ENCODE measurements around the gene RAET1G. TPM values are rescaled to one million over a fixed set of nuclear protein-coding genes. Genes with fewer than 3 reads are reported as not detected.
"Not testable (repeated sequence)": the region's sequence is repeated elsewhere in the genome, so short reads cannot be mapped to it uniquely, and the experiment has no call there.

The RAET1G gene
- total RNA-seq, 1 experiment from 2014 or later: 0.45 TPM

GRCh38 chr6:149909701-149910470 is 13.0 kb downstream of the RAET1G start:
- no peaks in the 10 kb centered on the region for H3K4me1 ChIP-seq (ENCODE audit: insufficient read depth, low read length, poor library complexity, severe bottlenecking)
- ChIA-PET CTCF (no interaction called here), POLR2A (ENCODE audit: low non-redundant PET) (no interaction called here)
- intact Hi-C loops (cut with micrococcal nuclease; ENCODE audit: unreplicated experiment): no loop called here
- no peaks in the 10 kb centered on the region for H3K9me3 ChIP-seq (ENCODE audit: low read depth, low read length, poor library complexity, severe bottlenecking)
- no peak overlapping the region for H3K4me3 ChIP-seq (ENCODE audit: low read depth, low read length, poor library complexity, severe bottlenecking)
- DNase-seq (ENCODE audit: low spot score): no peak
- TF ChIP-seq EZH2 (IDR thresholded peaks at IDR 0.05; ENCODE audit: borderline replicate concordance, low read depth, low read length, poor library complexity, severe bottlenecking) (no peak), CTCF (conservative IDR thresholded peaks at IDR 0.05; ENCODE audit: low read depth, low read length) (no peak)
- H3K27ac ChIP-seq (ENCODE audit: low read depth, low read length, poor library complexity, severe bottlenecking): no peak overlapping the region
- H3K36me3 ChIP-seq (ENCODE audit: insufficient read depth, low read length, poor library complexity, severe bottlenecking): no peaks in the 10 kb centered on the region
- H3K27me3 ChIP-seq (replicated peaks; ENCODE audit: insufficient read depth, low read depth, low read length, poor library complexity): no peaks in the 10 kb centered on the region
- no TSS peak for BruUV-seq (replicated peaks)

GRCh38 chr6:149908480-149908879 is 14.4 kb downstream of the RAET1G start:
- CTCF ChIA-PET; POLR2A ChIA-PET (ENCODE audit: low non-redundant PET); BruUV-seq (replicated peaks); DNase-seq (ENCODE audit: low spot score); H3K4me1 ChIP-seq (ENCODE audit: insufficient read depth, low read length, poor library complexity, severe bottlenecking); intact Hi-C loops (cut with micrococcal nuclease; ENCODE audit: unreplicated experiment); H3K27ac ChIP-seq (ENCODE audit: low read depth, low read length, poor library complexity, severe bottlenecking); H3K9me3 ChIP-seq (ENCODE audit: low read depth, low read length, poor library complexity, severe bottlenecking); H3K27me3 ChIP-seq (replicated peaks; ENCODE audit: insufficient read depth, low read depth, low read length, poor library complexity); H3K36me3 ChIP-seq (ENCODE audit: insufficient read depth, low read length, poor library complexity, severe bottlenecking); H3K4me3 ChIP-seq (ENCODE audit: low read depth, low read length, poor library complexity, severe bottlenecking): not testable (repeated sequence)

- BruUV-seq (replicated peaks): no TSS peak
- Histone ChIP-seq H3K36me3 (ENCODE audit: insufficient read depth, low read length, poor library complexity, severe bottlenecking) (no peaks in the 10 kb centered on the region), H3K4me1 (ENCODE audit: insufficient read depth, low read length, poor library complexity, severe bottlenecking) (no peaks in the 10 kb centered on the region), H3K9me3 (ENCODE audit: low read depth, low read length, poor library complexity, severe bottlenecking) (no peaks in the 10 kb centered on the region), H3K4me3 (ENCODE audit: low read depth, low read length, poor library complexity, severe bottlenecking) (no peak overlapping the region), H3K27me3 (replicated peaks; ENCODE audit: insufficient read depth, low read depth, low read length, poor library complexity) (no peaks in the 10 kb centered on the region), H3K27ac (ENCODE audit: low read depth, low read length, poor library complexity, severe bottlenecking) (no peak overlapping the region)
- CTCF ChIA-PET: interaction anchor here (0.6 kb wide), 1 partner anchor 175 kb away, joined by 4 read pairs; no protein-coding TSS in a partner anchor
- TF ChIP-seq CTCF (conservative IDR thresholded peaks at IDR 0.05; ENCODE audit: low read depth, low read length): no peak
- TF ChIP-seq EZH2 (IDR thresholded peaks at IDR 0.05; ENCODE audit: borderline replicate concordance, low read depth, low read length, poor library complexity, severe bottlenecking): no peak
- DNase-seq (ENCODE audit: low spot score): no peak
- intact Hi-C loops (cut with micrococcal nuclease; ENCODE audit: unreplicated experiment): no loop called here
- POLR2A ChIA-PET (ENCODE audit: low non-redundant PET): interaction anchor here (0.7 kb wide), 1 partner anchor 11 kb away, joined by 4 read pairs; no protein-coding TSS in a partner anchor
Measured at GRCh38 chr6:149907317-149907716, 15.6 kb downstream of the RAET1G start.

GRCh38 chr6:149906405-149906804 is 16.5 kb downstream of the RAET1G start:
- TF ChIP-seq CTCF (conservative IDR thresholded peaks at IDR 0.05; ENCODE audit: low read depth, low read length) (no peak), EZH2 (IDR thresholded peaks at IDR 0.05; ENCODE audit: borderline replicate concordance, low read depth, low read length, poor library complexity, severe bottlenecking) (no peak)
- Histone ChIP-seq H3K9me3 (ENCODE audit: low read depth, low read length, poor library complexity, severe bottlenecking) (no peaks in the 10 kb centered on the region), H3K36me3 (ENCODE audit: insufficient read depth, low read length, poor library complexity, severe bottlenecking) (no peaks in the 10 kb centered on the region), H3K27me3 (replicated peaks; ENCODE audit: insufficient read depth, low read depth, low read length, poor library complexity) (no peaks in the 10 kb centered on the region), H3K27ac (ENCODE audit: low read depth, low read length, poor library complexity, severe bottlenecking) (no peak overlapping the region), H3K4me3 (ENCODE audit: low read depth, low read length, poor library complexity, severe bottlenecking) (no peak overlapping the region), H3K4me1 (ENCODE audit: insufficient read depth, low read length, poor library complexity, severe bottlenecking) (no peaks in the 10 kb centered on the region)
- ChIA-PET POLR2A (ENCODE audit: low non-redundant PET) (no interaction called here), CTCF (no interaction called here)
- no TSS peak for BruUV-seq (replicated peaks)
- no peak for DNase-seq (ENCODE audit: low spot score)
- intact Hi-C loops (cut with micrococcal nuclease; ENCODE audit: unreplicated experiment): no loop called here
